Measurements from ENCODE around the gene TNS3. TPM values are rescaled to one million over a fixed set of nuclear protein-coding genes. Genes with fewer than 3 reads are reported as not detected.

TNS3 gene
- polyA plus RNA-seq, 3 donors: 5.2 to 30.3 (median 7.9) TPM

DNA sequence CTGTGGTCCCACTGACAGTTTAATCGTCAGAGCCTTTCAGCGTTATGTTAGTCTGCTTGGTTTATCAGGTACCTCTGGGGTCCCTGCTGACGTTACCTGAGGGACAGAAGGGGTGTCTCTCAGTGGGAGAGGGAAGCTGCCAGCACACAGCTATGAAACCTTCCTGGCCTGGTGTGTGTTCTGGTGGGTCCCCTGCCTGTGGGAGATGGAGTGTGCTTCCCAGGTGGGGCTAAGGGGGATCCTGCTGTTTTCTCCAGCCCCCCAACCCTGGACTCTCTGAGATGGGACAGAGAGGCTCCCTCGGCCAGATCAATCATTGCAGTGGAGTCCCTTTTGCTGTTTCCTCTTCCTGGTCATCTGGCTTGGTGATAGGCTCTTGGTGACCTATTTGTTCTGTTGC is 308.8 kb downstream of the TNS3 start:
- Histone ChIP-seq H2AFZ (ENCODE audit: insufficient read depth, low read depth, low read length, poor library complexity, severe bottlenecking) (no peak overlapping the region), H3K36me3 (replicated peaks in 1 of 2; ENCODE audit: control insufficient read depth in 1 of 2, insufficient read depth in 2 of 2, low read length in 2 of 2) (peaks cover 24 to 41% of the 10 kb centered on the region in 2 donors), H4K20me1 (ENCODE audit: insufficient read depth, low read length) (no peaks in the 10 kb centered on the region), H3K4me2 (replicated peaks; ENCODE audit: extremely low read depth, low read length, poor library complexity, severe bottlenecking) (no peak overlapping the region), H3K4me1 (ENCODE audit: control insufficient read depth in 1 of 2, insufficient read depth in 2 of 2, low read length in 2 of 2) (no peaks in the 10 kb centered on the region), H3K9ac (ENCODE audit: insufficient read depth, low read length, poor library complexity, severe bottlenecking) (no peak overlapping the region), H3K4me3 (replicated peaks in 1 of 3; ENCODE audit: low read depth in 2 of 3, low read length in 3 of 3) (no peak overlapping the region), H3K9me3 (replicated peaks in 1 of 2; ENCODE audit: control insufficient read depth in 1 of 2, insufficient read depth in 1 of 2, low read length in 2 of 2) (no peaks in the 10 kb centered on the region), H3K27ac (ENCODE audit: low read depth in 1 of 2, low read length in 2 of 2) (no peak overlapping the region), H3K27me3 (ENCODE audit: control insufficient read depth in 2 of 2, insufficient read depth in 2 of 2, low read length in 2 of 2) (no peaks in the 10 kb centered on the region), H3K79me2 (ENCODE audit: insufficient read depth, low read length) (no peaks in the 10 kb centered on the region)
- peaks cover 9% of the 10 kb centered on the region for H3K4me1 Mint-ChIP-seq
- TF ChIP-seq CTCF (IDR thresholded peaks at IDR 0.05): no peak
- H3K27me3 Mint-ChIP-seq (ENCODE audit: low read depth in 3 of 3): peaks cover 0 to 1% (median 0%) of the 10 kb centered on the region in 3 donors
- DNase-seq: no peak
- H3K4me3 Mint-ChIP-seq: no peak overlapping the region
- H3K36me3 Mint-ChIP-seq: peaks cover 27 to 32% of the 10 kb centered on the region in 2 donors
- H3K9me3 Mint-ChIP-seq: peaks cover 0 to 4% (median 2%) of the 10 kb centered on the region in 7 donors
- 97% methylated on average over 3 of the region's 4 CpGs for WGBS (ENCODE audit: insufficient coverage)
- H3K27ac Mint-ChIP-seq: no peak overlapping the region
- intact Hi-C loops (cut with micrococcal nuclease): no loop called here

- DNase-seq: no peak
- H3K27me3 ChIP-seq (ENCODE audit: control insufficient read depth in 2 of 2, insufficient read depth in 2 of 2, low read length in 2 of 2): no peaks in the 10 kb centered on the region
- no peak overlapping the region for H3K4me2 ChIP-seq (replicated peaks; ENCODE audit: extremely low read depth, low read length, poor library complexity, severe bottlenecking)
- H3K36me3 ChIP-seq (replicated peaks in 1 of 2; ENCODE audit: control insufficient read depth in 1 of 2, insufficient read depth in 2 of 2, low read length in 2 of 2): peaks cover 11 to 28% of the 10 kb centered on the region in 2 donors
- H3K4me1 ChIP-seq (ENCODE audit: control insufficient read depth in 1 of 2, insufficient read depth in 2 of 2, low read length in 2 of 2): no peaks in the 10 kb centered on the region
- no peak overlapping the region for H3K27ac ChIP-seq (ENCODE audit: low read depth in 1 of 2, low read length in 2 of 2)
- TF ChIP-seq CTCF (IDR thresholded peaks at IDR 0.05): no peak
- peaks cover 0 to 1% (median 0%) of the 10 kb centered on the region in 3 donors for H3K27me3 Mint-ChIP-seq (ENCODE audit: low read depth in 3 of 3)
- H4K20me1 ChIP-seq (ENCODE audit: insufficient read depth, low read length): no peaks in the 10 kb centered on the region
- H2AFZ ChIP-seq (ENCODE audit: insufficient read depth, low read depth, low read length, poor library complexity, severe bottlenecking): no peak overlapping the region
- no peak overlapping the region for H3K9ac ChIP-seq (ENCODE audit: insufficient read depth, low read length, poor library complexity, severe bottlenecking)
- WGBS (ENCODE audit: insufficient coverage): no CpG with 5 or more reads among the region's 3 CpGs
- intact Hi-C loops (cut with micrococcal nuclease): no loop called here
- H3K27ac Mint-ChIP-seq: no peak overlapping the region
- peaks cover 15 to 19% of the 10 kb centered on the region in 2 donors for H3K36me3 Mint-ChIP-seq
- peaks cover 0 to 4% (median 2%) of the 10 kb centered on the region in 7 donors for H3K9me3 Mint-ChIP-seq
- no peaks in the 10 kb centered on the region for H3K79me2 ChIP-seq (ENCODE audit: insufficient read depth, low read length)
- H3K4me1 Mint-ChIP-seq: peaks cover 9% of the 10 kb centered on the region
- no peaks in the 10 kb centered on the region for H3K9me3 ChIP-seq (replicated peaks in 1 of 2; ENCODE audit: control insufficient read depth in 1 of 2, insufficient read depth in 1 of 2, low read length in 2 of 2)
- H3K4me3 Mint-ChIP-seq: no peak overlapping the region
- H3K4me3 ChIP-seq (replicated peaks in 1 of 3; ENCODE audit: low read depth in 2 of 3, low read length in 3 of 3): no peak overlapping the region
Measured at GRCh38 chr7:47271749-47272148, 310.2 kb downstream of the TNS3 start.

Measured in CD14-positive monocyte (primary cell).